Measurements from ENCODE around the gene SHISA9. TPM values are rescaled to one million over a fixed set of nuclear protein-coding genes. Genes with fewer than 3 reads are reported as not detected.

Gene SHISA9
- total and polyA plus RNA-seq, 8 donors = 0.15 to 1.3 (median 0.38) TPM; not detected in 4

DNA sequence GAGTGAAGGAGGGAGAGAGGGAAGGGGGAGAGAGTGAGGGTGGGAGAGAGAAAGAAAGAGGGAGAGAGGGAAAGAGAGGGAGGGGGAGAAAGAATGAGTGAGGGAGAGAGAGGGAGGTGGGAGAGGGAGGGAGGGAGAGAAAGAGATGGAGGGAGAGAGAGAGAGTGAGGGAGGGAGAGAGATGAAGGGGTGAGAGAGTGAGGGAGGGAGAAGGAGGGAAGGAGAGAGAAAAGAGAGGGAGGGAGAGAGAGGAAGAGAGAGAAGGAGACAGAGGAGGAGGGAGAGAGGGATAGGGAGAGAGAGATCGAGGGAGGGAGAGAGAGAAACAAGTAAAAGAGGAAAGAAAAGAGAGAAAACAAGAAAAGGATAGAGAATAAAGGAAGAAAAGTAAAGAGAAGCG is 225.7 kb downstream of the SHISA9 start:
- H3K27ac ChIP-seq = no peak overlapping the region
- no peaks in the 10 kb centered on the region for H3K27me3 ChIP-seq
- TF ChIP-seq EP300 (IDR thresholded peaks at IDR 0.05) (no peak), POLR2A (IDR thresholded peaks at IDR 0.05) (no peak), POLR2AphosphoS5 (IDR thresholded peaks at IDR 0.05) (no peak)
- TF ChIP-seq, protein P1, sequence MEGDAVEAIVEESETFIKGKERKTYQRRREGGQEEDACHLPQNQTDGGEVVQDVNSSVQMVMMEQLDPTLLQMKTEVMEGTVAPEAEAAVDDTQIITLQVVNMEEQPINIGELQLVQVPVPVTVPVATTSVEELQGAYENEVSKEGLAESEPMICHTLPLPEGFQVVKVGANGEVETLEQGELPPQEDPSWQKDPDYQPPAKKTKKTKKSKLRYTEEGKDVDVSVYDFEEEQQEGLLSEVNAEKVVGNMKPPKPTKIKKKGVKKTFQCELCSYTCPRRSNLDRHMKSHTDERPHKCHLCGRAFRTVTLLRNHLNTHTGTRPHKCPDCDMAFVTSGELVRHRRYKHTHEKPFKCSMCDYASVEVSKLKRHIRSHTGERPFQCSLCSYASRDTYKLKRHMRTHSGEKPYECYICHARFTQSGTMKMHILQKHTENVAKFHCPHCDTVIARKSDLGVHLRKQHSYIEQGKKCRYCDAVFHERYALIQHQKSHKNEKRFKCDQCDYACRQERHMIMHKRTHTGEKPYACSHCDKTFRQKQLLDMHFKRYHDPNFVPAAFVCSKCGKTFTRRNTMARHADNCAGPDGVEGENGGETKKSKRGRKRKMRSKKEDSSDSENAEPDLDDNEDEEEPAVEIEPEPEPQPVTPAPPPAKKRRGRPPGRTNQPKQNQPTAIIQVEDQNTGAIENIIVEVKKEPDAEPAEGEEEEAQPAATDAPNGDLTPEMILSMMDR (IDR thresholded peaks at IDR 0.05) = no peak
- intact Hi-C loops (cut with DNase I; ENCODE audit: low total_unique reads) = no loop called here
- H3K4me3 ChIP-seq = no peak overlapping the region
- WGBS, 5 donors = 55 to 71% (median 64%) methylated on average over 2 of the region's 2 CpGs
- H3K9me3 ChIP-seq = peaks cover 0 to 25% (median 20%) of the 10 kb centered on the region in 4 donors
- H3K4me1 ChIP-seq = no peaks in the 10 kb centered on the region
- H3K36me3 ChIP-seq = no peaks in the 10 kb centered on the region
- DNase-seq = no peak

DNA sequence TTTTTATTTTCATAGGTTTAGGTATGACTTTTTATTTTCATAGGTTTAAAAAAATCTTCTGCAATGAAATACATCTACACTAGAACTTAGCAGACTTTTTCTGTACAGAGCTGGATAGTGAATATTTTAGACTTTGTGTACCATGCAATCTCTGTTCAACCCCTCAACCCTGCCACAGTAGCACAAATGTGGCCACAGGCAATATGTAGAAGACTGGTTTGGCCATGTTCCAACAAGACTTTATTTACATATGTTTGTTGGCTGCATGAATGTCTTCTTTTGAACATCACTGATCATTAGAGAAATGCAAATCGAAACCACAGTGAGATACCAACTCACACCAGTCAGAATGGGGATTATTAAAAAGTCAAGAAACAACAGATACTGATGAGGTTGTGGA is 229.2 kb downstream of the SHISA9 start:
- 60 to 72% (median 63%) methylated on average over 1 of the region's 1 CpG for WGBS, 5 donors
- peaks cover 0 to 25% (median 17%) of the 10 kb centered on the region in 4 donors for H3K9me3 ChIP-seq
- no peaks in the 10 kb centered on the region for H3K36me3 ChIP-seq
- DNase-seq = no peak
- H3K4me3 ChIP-seq = no peak overlapping the region
- no peak for TF ChIP-seq POLR2AphosphoS5 (IDR thresholded peaks at IDR 0.05)
- no peak for TF ChIP-seq POLR2A (IDR thresholded peaks at IDR 0.05)
- TF ChIP-seq, protein P1 (IDR thresholded peaks at IDR 0.05) = no peak
- TF ChIP-seq EP300 (IDR thresholded peaks at IDR 0.05) = no peak
- no peak overlapping the region for H3K27ac ChIP-seq
- intact Hi-C loops (cut with DNase I; ENCODE audit: low total_unique reads) = no loop called here
- H3K4me1 ChIP-seq = no peaks in the 10 kb centered on the region
- no peaks in the 10 kb centered on the region for H3K27me3 ChIP-seq

DNA sequence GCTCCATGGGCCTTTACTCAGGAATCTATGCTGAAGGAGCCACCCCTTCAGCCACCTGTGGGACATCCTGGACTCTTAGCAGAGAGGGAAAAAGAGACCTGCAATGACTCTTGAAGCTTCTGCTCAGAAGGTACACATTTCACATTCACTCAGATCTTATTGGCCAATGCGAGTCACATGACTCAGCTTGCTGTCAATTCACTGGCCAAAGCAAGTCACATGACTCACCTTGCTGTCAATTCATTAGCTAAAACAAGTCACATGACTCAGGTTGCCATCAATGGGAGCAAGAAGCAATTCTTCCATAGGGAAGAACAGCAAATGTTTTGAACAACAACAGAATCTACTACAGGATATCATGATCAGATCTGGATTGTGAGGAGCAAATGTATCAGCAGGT is 233.4 kb downstream of the SHISA9 start:
- DNase-seq = no peak
- no peak for TF ChIP-seq POLR2A (IDR thresholded peaks at IDR 0.05)
- TF ChIP-seq, protein P1 (IDR thresholded peaks at IDR 0.05) = no peak
- TF ChIP-seq POLR2AphosphoS5 (IDR thresholded peaks at IDR 0.05) = no peak
- no peak for TF ChIP-seq EP300 (IDR thresholded peaks at IDR 0.05)
- Histone ChIP-seq H3K27ac (no peak overlapping the region), H3K4me1 (no peaks in the 10 kb centered on the region), H3K9me3 (peaks cover 0 to 12% (median 4%) of the 10 kb centered on the region in 4 donors), H3K36me3 (no peaks in the 10 kb centered on the region), H3K4me3 (no peak overlapping the region), H3K27me3 (no peaks in the 10 kb centered on the region)
- intact Hi-C loops (cut with DNase I; ENCODE audit: low total_unique reads) = no loop called here
- 82 to 97% (median 92%) methylated on average over 1 of the region's 1 CpG for WGBS, 5 donors

DNA sequence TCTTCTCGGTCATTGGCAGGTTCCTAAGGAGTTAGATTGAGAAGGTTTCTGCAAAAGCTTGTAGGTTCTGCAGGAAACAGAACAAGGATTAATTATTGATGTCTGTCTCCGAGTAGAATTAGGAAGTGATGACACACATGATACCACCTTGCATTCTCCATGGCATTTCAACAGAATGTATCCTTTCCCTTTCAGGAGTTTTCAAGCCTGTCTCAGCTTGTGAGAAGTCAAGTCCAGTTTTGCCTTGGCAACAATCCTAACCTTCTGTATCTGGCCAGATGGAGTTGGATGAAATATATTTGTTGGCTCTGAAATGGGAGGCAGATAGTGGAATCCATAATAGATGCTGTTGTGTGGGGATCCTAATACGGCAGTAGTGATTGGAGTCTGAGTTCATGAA is 235.5 kb downstream of the SHISA9 start:
- H3K4me3 ChIP-seq = no peak overlapping the region
- H3K27ac ChIP-seq = no peak overlapping the region
- no peaks in the 10 kb centered on the region for H3K4me1 ChIP-seq
- no peaks in the 10 kb centered on the region for H3K27me3 ChIP-seq
- WGBS, 5 donors = 67 to 85% (median 72%) methylated on average over 3 of the region's 3 CpGs
- no peaks in the 10 kb centered on the region for H3K36me3 ChIP-seq
- peaks cover 0 to 12% (median 4%) of the 10 kb centered on the region in 4 donors for H3K9me3 ChIP-seq
- TF ChIP-seq EP300 (IDR thresholded peaks at IDR 0.05) (no peak), POLR2A (IDR thresholded peaks at IDR 0.05) (no peak), POLR2AphosphoS5 (IDR thresholded peaks at IDR 0.05) (no peak)
- TF ChIP-seq, protein P1 (IDR thresholded peaks at IDR 0.05) = no peak
- intact Hi-C loops (cut with DNase I; ENCODE audit: low total_unique reads) = no loop called here
- DNase-seq = no peak

All from stomach (tissue), 9 donors.